Memory B cell (primary cell): ENCODE data around the gene PNMT.

ENCODE experiments used
- ATAC-seq: fragments of 150-1000 bp; cut with Tn5 transposase; 2 replicates; pipeline ENCODE4 v1.10.0; 2021; ENCODE audit warnings: low read depth, mild to moderate bottlenecking, moderate library complexity
- DNase-seq, 2 donors: peaks; one replicate each; pipeline ENCODE4 v3.0.0; 2022; ENCODE audit warnings: low spot score in 2 of 2
- H3K27ac Mint-ChIP-seq: one replicate; pipeline ENCODE4 v1.8.0; 2022; ENCODE audit warnings: mild to moderate bottlenecking, moderate library complexity, mixed read lengths
- H3K27me3 Mint-ChIP-seq: one replicate; pipeline ENCODE4 v1.8.0; 2022; ENCODE audit warnings: mixed read lengths
- H3K36me3 Mint-ChIP-seq: one replicate; pipeline ENCODE4 v1.8.0; 2022; ENCODE audit warnings: mild to moderate bottlenecking, mixed read lengths
- H3K4me1 Mint-ChIP-seq: one replicate; pipeline ENCODE4 v1.8.0; 2022; ENCODE audit warnings: mixed read lengths
- H3K4me3 Mint-ChIP-seq: one replicate; pipeline ENCODE4 v1.8.0; 2022; ENCODE audit warnings: mild to moderate bottlenecking, moderate library complexity, mixed read lengths
- H3K9me3 Mint-ChIP-seq: one replicate; pipeline ENCODE4 v1.8.0; 2022; ENCODE audit warnings: mixed read lengths

PNMT gene

GRCh38 chr17:39717660-39718059, 49.4 kb downstream of the PNMT start:
- DNase-seq (no peak), ATAC-seq (no peak)
- Mint-ChIP-seq H3K27ac (no peak overlapping the region), H3K9me3 (no peaks in the 10 kb centered on the region), H3K4me1 (no peaks in the 10 kb centered on the region), H3K36me3 (peaks cover 2% of the 10 kb centered on the region), H3K4me3 (no peak overlapping the region), H3K27me3 (peaks cover 2% of the 10 kb centered on the region)

GRCh38 chr17:39719563-39720355, 51.5 kb downstream of the PNMT start:
- Mint-ChIP-seq H3K27ac (no peak overlapping the region), H3K4me1 (no peaks in the 10 kb centered on the region), H3K4me3 (no peak overlapping the region), H3K36me3 (peaks cover 5% of the 10 kb centered on the region), H3K9me3 (no peaks in the 10 kb centered on the region), H3K27me3 (no peaks in the 10 kb centered on the region)
- no peak for ATAC-seq
- DNase-seq: no peak
